Esophagus muscularis mucosa (tissue), 3 donors: Measurements from ENCODE around the gene DSCAM.

ENCODE experiments used
- CTCF ChIP-seq, 3 experiments: fragments of 200-600 bp in 2 of 3; fragments of 450-650 bp in 1 of 3; sonication (generic) in 2 of 3; IDR thresholded peaks; one replicate each; pipeline ENCODE4 v1.5.1; 2017 to 2019; ENCODE audit warnings: antibody characterized with exemption in 3 of 3, mild to moderate bottlenecking in 2 of 3, moderate library complexity in 1 of 3
- POLR2A ChIP-seq: fragments of 450-650 bp; IDR thresholded peaks from one replicate; pipeline ENCODE4 v1.6.1; 2017; ENCODE audit warnings: antibody characterized with exemption, moderate library complexity, mild to moderate bottlenecking, low read depth
- POLR2AphosphoS5 ChIP-seq, 2 donors: sonication (generic); formaldehyde crosslinking; IDR thresholded peaks; one replicate each; pipeline ENCODE4 v1.6.1; 2017; ENCODE audit warnings: antibody characterized with exemption in 2 of 2

- TF ChIP-seq CTCF (IDR thresholded peaks at IDR 0.05) (no peak), POLR2A (no peak), POLR2AphosphoS5 (IDR thresholded peaks at IDR 0.05) (no peak)
Measured at GRCh38 chr21:40766381-40766780, 80.6 kb downstream of the DSCAM start.
